Ascending aorta (tissue), 2 donors: ENCODE data around the gene ERCC6L2. TPM values are rescaled to one million over a fixed set of nuclear protein-coding genes. Genes with fewer than 3 reads are reported as not detected.

Source experiments
- DNase-seq, 2 donors: peaks; one replicate each; pipeline ENCODE4 v3.0.0-alpha.2; 2019; ENCODE audit warnings: low spot score in 2 of 2
- H3K27ac ChIP-seq, 2 donors: fragments of 200-600 bp; sonication (generic); one replicate each; pipeline ENCODE4 v1.5.1; 2016 to 2017; ENCODE audit warnings: mild to moderate bottlenecking in 1 of 2
- H3K27me3 ChIP-seq: fragments of 200-600 bp; sonication (generic); one replicate; pipeline ENCODE4 v1.5.1; 2017
- H3K36me3 ChIP-seq, 2 donors: fragments of 200-600 bp; sonication (generic); one replicate each; pipeline ENCODE4 v1.5.1; 2016
- H3K4me1 ChIP-seq, 2 donors: fragments of 200-600 bp; sonication (generic); one replicate each; pipeline ENCODE4 v1.5.1; 2016 to 2017; ENCODE audit warnings: mild to moderate bottlenecking in 1 of 2
- H3K4me3 ChIP-seq, 2 donors: fragments of 200-600 bp; sonication (generic); one replicate each; pipeline ENCODE4 v1.5.1; 2016 to 2017; ENCODE audit warnings: mild to moderate bottlenecking in 1 of 2
- H3K9me3 ChIP-seq, 2 donors: fragments of 200-600 bp; sonication (generic); one replicate each; pipeline ENCODE4 v1.5.1; 2016
- intact Hi-C: fragments of 100-400 bp; cut with DNase I; formaldehyde crosslinking; loops from one replicate; pipeline ENCODE4 v1.15.1; 2023
- total RNA-seq: library from RNA; depleted of rRNA; stranded (reverse); fragments of >200 nt; gene quantifications from one replicate; pipeline ENCODE4 v1.1.0, GENCODE V29; 2016
- TF ChIP-seq, protein P1 (sequence below), 3 experiments: fragments of 200-600 bp in 2 of 3; fragments of 450-650 bp in 1 of 3; sonication (generic) in 2 of 3; IDR thresholded peaks; one replicate each; pipeline ENCODE4 v1.5.1; 2016 to 2019; ENCODE audit warnings: antibody characterized with exemption in 3 of 3, mild to moderate bottlenecking in 1 of 3, moderate library complexity in 1 of 3

The ERCC6L2 gene
- total RNA-seq, 1 donor from 2014 or later: 22.9 TPM

- H3K9me3 ChIP-seq: no peaks in the 10 kb centered on the region
- no peaks in the 10 kb centered on the region for H3K4me1 ChIP-seq
- intact Hi-C loops: no loop called here
- no peak overlapping the region for H3K27ac ChIP-seq
- TF ChIP-seq, protein P1, sequence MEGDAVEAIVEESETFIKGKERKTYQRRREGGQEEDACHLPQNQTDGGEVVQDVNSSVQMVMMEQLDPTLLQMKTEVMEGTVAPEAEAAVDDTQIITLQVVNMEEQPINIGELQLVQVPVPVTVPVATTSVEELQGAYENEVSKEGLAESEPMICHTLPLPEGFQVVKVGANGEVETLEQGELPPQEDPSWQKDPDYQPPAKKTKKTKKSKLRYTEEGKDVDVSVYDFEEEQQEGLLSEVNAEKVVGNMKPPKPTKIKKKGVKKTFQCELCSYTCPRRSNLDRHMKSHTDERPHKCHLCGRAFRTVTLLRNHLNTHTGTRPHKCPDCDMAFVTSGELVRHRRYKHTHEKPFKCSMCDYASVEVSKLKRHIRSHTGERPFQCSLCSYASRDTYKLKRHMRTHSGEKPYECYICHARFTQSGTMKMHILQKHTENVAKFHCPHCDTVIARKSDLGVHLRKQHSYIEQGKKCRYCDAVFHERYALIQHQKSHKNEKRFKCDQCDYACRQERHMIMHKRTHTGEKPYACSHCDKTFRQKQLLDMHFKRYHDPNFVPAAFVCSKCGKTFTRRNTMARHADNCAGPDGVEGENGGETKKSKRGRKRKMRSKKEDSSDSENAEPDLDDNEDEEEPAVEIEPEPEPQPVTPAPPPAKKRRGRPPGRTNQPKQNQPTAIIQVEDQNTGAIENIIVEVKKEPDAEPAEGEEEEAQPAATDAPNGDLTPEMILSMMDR (IDR thresholded peaks at IDR 0.05): no peak
- H3K36me3 ChIP-seq: peaks cover 4% of the 10 kb centered on the region in 2 donors
- DNase-seq: no peak
- no peak overlapping the region for H3K4me3 ChIP-seq
- no peaks in the 10 kb centered on the region for H3K27me3 ChIP-seq
Measured at GRCh38 chr9:95992536-95992935, 117.0 kb downstream of the ERCC6L2 start.

- H3K4me3 ChIP-seq: no peak overlapping the region
- intact Hi-C loops: no loop called here
- no peaks in the 10 kb centered on the region for H3K4me1 ChIP-seq
- peaks cover 4% of the 10 kb centered on the region in 2 donors for H3K36me3 ChIP-seq
- H3K9me3 ChIP-seq: no peaks in the 10 kb centered on the region
- DNase-seq: no peak
- H3K27ac ChIP-seq: no peak overlapping the region
- TF ChIP-seq, protein P1 (IDR thresholded peaks at IDR 0.05): no peak
- no peaks in the 10 kb centered on the region for H3K27me3 ChIP-seq
Measured at GRCh38 chr9:95993337-95993736, 117.8 kb downstream of the ERCC6L2 start.

- TF ChIP-seq, protein P1 (IDR thresholded peaks at IDR 0.05): no peak
- Histone ChIP-seq H3K27me3 (no peaks in the 10 kb centered on the region), H3K4me1 (no peaks in the 10 kb centered on the region), H3K9me3 (no peaks in the 10 kb centered on the region), H3K36me3 (peaks cover 0 to 9% of the 10 kb centered on the region in 2 donors), H3K4me3 (no peak overlapping the region), H3K27ac (no peak overlapping the region)
- DNase-seq: no peak
- intact Hi-C loops: no loop called here
Measured at GRCh38 chr9:95999390-95999789, 123.9 kb downstream of the ERCC6L2 start.

DNA sequence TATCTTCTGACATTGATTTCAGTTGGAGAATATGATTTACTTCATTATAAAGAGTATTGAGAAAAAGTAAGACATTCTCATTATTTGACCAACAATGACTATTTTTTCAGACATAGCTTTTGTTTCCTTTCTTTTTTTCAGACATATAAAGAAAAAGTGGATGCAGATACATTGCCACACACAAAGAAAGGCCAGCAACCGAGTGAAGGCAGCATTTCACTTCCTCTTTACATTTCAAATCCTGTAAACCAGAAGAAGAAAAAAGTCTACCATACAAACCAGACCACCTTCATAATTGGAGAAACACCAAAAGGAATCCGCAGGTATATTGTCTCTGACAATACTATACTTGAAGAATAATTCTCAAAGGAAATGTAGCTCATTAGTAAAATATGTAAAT is 128.9 kb downstream of the ERCC6L2 start:
- intact Hi-C loops: no loop called here
- TF ChIP-seq, protein P1 (IDR thresholded peaks at IDR 0.05): no peak
- no peak for DNase-seq
- no peaks in the 10 kb centered on the region for H3K9me3 ChIP-seq
- peaks cover 3 to 25% of the 10 kb centered on the region in 2 donors for H3K36me3 ChIP-seq
- no peak overlapping the region for H3K4me3 ChIP-seq
- H3K4me1 ChIP-seq: no peaks in the 10 kb centered on the region
- H3K27ac ChIP-seq: no peak overlapping the region
- H3K27me3 ChIP-seq: no peaks in the 10 kb centered on the region

DNA sequence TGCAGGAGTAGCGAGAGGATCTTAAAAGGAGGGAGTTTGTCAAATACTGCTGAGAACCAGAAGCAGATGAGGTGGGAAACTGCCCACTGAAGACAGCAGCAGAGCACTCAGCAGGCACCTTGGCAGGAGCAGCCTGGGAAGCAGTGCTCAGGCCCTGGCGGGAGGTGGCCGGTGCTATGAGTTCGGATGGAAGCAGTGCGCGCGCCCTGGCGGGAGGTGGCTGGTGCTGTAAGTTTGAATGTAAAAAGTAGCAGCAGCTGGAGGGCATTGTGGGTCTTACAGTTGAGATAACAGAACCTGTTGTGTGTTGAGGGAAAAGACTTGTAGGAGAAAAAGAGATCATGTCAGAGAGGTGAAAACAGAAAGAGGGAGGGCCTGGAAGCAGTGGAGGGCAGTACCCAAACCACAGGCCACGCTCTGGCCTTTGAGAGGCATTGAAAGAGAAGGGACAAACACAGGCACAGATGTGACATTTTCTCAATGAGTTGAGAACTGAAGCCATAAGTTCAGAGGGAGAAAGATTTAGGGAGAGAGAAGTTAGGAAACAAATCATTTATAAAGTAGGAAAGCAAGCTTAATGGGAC is 130.9 kb downstream of the ERCC6L2 start:
- Histone ChIP-seq H3K4me1 (no peaks in the 10 kb centered on the region), H3K4me3 (no peak overlapping the region), H3K36me3 (peaks cover 3 to 24% of the 10 kb centered on the region in 2 donors), H3K27me3 (no peaks in the 10 kb centered on the region), H3K9me3 (no peaks in the 10 kb centered on the region), H3K27ac (no peak overlapping the region)
- no peak for DNase-seq
- TF ChIP-seq, protein P1 (IDR thresholded peaks at IDR 0.05): no peak
- intact Hi-C loops: no loop called here

DNA sequence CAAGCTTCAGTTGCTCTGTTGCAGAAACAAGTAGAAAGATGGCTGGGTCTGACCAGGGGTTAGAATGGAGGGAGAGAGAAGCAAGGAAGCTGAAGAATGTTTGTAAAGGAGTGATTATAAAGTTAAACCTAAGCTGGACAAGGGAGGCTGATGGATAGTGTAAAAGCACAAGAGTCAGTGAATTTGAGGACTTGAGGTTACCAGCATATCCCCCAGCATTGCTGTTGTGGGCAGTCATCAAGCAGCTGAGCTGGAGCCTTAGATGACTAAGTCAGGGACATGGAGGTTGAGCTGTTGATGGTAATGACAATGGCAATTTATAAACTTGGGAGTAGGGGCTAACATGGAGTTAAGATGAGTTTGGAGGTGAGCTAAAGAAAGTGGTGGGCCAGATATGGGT is 131.5 kb downstream of the ERCC6L2 start:
- intact Hi-C loops: no loop called here
- H3K4me3 ChIP-seq: no peak overlapping the region
- H3K27me3 ChIP-seq: no peaks in the 10 kb centered on the region
- H3K27ac ChIP-seq: no peak overlapping the region
- peaks cover 3 to 24% of the 10 kb centered on the region in 2 donors for H3K36me3 ChIP-seq
- TF ChIP-seq, protein P1 (IDR thresholded peaks at IDR 0.05): no peak
- H3K9me3 ChIP-seq: no peaks in the 10 kb centered on the region
- H3K4me1 ChIP-seq: no peaks in the 10 kb centered on the region
- DNase-seq: no peak
